Measurements from ENCODE around the gene CACNA2D3.

- TF ChIP-seq CTCF (conservative IDR thresholded peaks at IDR 0.05 in 1 of 2, IDR thresholded peaks at IDR 0.05 in 1 of 2; ENCODE audit: extremely low read depth in 1 of 2, insufficient read depth in 1 of 2, low read depth in 1 of 2, low read length in 2 of 2), result no peak
- TF ChIP-seq EZH2 (IDR thresholded peaks at IDR 0.05; ENCODE audit: borderline replicate concordance, low read length), result no peak
Measured at GRCh38 chr3:54131026-54131605, 8.8 kb downstream of the CACNA2D3 start.
